Kidney (tissue), 22 donors: Measurements from ENCODE around the gene NDUFA13. TPM values are rescaled to one million over a fixed set of nuclear protein-coding genes. Genes with fewer than 3 reads are reported as not detected.
A peak's percentile ranks its signal among the peaks of the same experiment; 100 is the strongest.

ENCODE experiments used
- DNase-seq, 5 donors: peaks; one replicate each; pipeline ENCODE4 v3.0.0-alpha.2; 2013 to 2020
- FAIRE-seq: peaks from 2 replicates; lab custom pipeline; 2012; peaks lifted over from hg19 to GRCh38; lab: Jason Lieb, UNC
- H3K27ac ChIP-seq, 2 donors: one replicate each; pipeline ENCODE4 v1.7.0; 2013; ENCODE audit warnings: low read depth in 2 of 2, low read length in 2 of 2, inconsistent platforms in 1 of 2
- H3K27me3 ChIP-seq: one replicate; pipeline ENCODE4 v1.7.1; 2013; ENCODE audit warnings: low read length, inconsistent platforms; ENCODE audit not compliant: control insufficient read depth, insufficient read depth
- H3K36me3 ChIP-seq, 3 donors: one replicate each; pipeline versions ENCODE4 v1.7.0 to v1.7.1; 2013; ENCODE audit warnings: low read length in 3 of 3, control low read depth in 1 of 3, inconsistent platforms in 1 of 3; ENCODE audit not compliant: insufficient read depth in 3 of 3, control insufficient read depth in 2 of 3
- H3K4me1 ChIP-seq, 3 donors: one replicate each; pipeline versions ENCODE4 v1.7.0 to v1.7.1; 2013; ENCODE audit warnings: low read length in 3 of 3, inconsistent platforms in 1 of 3, low read depth in 1 of 3; ENCODE audit not compliant: control insufficient read depth in 2 of 3, insufficient read depth in 2 of 3
- H3K4me3 ChIP-seq, 3 donors: one replicate each; pipeline versions ENCODE4 v1.7.0 to v1.8.1; 2013; ENCODE audit warnings: low read length in 3 of 3, control low read depth in 1 of 3, inconsistent platforms in 1 of 3
- H3K9ac ChIP-seq, 3 donors: one replicate each; pipeline versions ENCODE4 v1.7.0 to v1.7.1; 2013; ENCODE audit warnings: low read length in 3 of 3, control low read depth in 1 of 3, inconsistent platforms in 1 of 3
- H3K9me3 ChIP-seq, 3 donors: one replicate each; pipeline versions ENCODE4 v1.7.0 to v1.7.1; 2013; ENCODE audit warnings: low read length in 3 of 3, control low read depth in 1 of 3, inconsistent platforms in 1 of 3; ENCODE audit not compliant: control insufficient read depth in 2 of 3, insufficient read depth in 1 of 3
- intact Hi-C: fragments of 100-400 bp; cut with DNase I; formaldehyde crosslinking; loops from one replicate; pipeline ENCODE4 v1.11.1; 2022
- long read RNA-seq, 10 donors: library from polyadenylated mRNA in 1 of 10; unstranded in 1 of 10; transcript quantifications; one replicate each; pipeline ENCODE4 v2.0.0 and lab custom pipeline, GENCODE V29; 2021 to 2026
- polyA plus RNA-seq: library from polyadenylated mRNA; stranded (reverse); fragments of 350-450 nt; fragmentation: Illumina TruSeq; extraction: RNeasy Lipid Tissue Mini Kit (QIAGEN cat#74804); gene quantifications from one replicate; pipeline ENCODE4 v1.2.3, GENCODE V29; 2014; ENCODE audit warnings: low read depth, low replicate concordance; ENCODE audit not compliant: insufficient read depth
- total RNA-seq: library from RNA; stranded (reverse); fragmentation: NEBNext Ultra II Directional; extraction: Animal tissue kit (Norgen Biotek cat#: 25700); gene quantifications from one replicate; pipeline ENCODE4 v1.2.1, GENCODE V29; 2021
- TF ChIP-seq, protein P1 (sequence below): IDR thresholded peaks from 3 replicates; pipeline ENCODE4 v1.5.1; 2012; ENCODE audit warnings: mild to moderate bottlenecking, moderate library complexity, borderline replicate concordance; ENCODE audit not compliant: insufficient read depth; ENCODE audit errors: extremely low read depth
- donor health status: control.
- donor health status: control.
- donor health status: control.
- donor health status: control.
- donor health status: control.
- donor health status: DM: yes; HTN: yes; CAD: no.
- donor health status: Normal renal cell carcinoma (clear cell type).

Gene NDUFA13
- total RNA-seq (328 TPM), polyA plus RNA-seq (627 TPM)
- long read RNA-seq, donor 1, transcript NDUFA13-204 (5 exons, 991 nt), result major isoform, 221 of 228 reads
- long read RNA-seq, donor 1, partial matches to known transcripts, result 0 of 228 reads
- long read RNA-seq, donor 1, other reads (novel, unspliced or antisense), result 0 of 228 reads
- long read RNA-seq, donor 2, transcript NDUFA13-204 (5 exons, 991 nt), result major isoform, 311 of 336 reads
- long read RNA-seq, donor 2, partial matches to known transcripts, result 15 of 336 reads
- long read RNA-seq, donor 2, other reads (novel, unspliced or antisense), result 0 of 336 reads
- long read RNA-seq, donor 3, transcript NDUFA13-204 (5 exons, 991 nt), result major isoform, 420 of 426 reads
- long read RNA-seq, donor 3, partial matches to known transcripts, result 0 of 426 reads
- long read RNA-seq, donor 3, other reads (novel, unspliced or antisense), result 0 of 426 reads
- long read RNA-seq, donor 4, transcript NDUFA13-204 (5 exons, 991 nt), result major isoform, 285 of 296 reads
- long read RNA-seq, donor 4, partial matches to known transcripts, result 8 of 296 reads
- long read RNA-seq, donor 4, other reads (novel, unspliced or antisense), result 0 of 296 reads
- long read RNA-seq, donor 5, transcript NDUFA13-204 (5 exons, 991 nt), result major isoform, 15 of 15 reads
- long read RNA-seq, donor 5, partial matches to known transcripts, result 0 of 15 reads
- long read RNA-seq, donor 5, other reads (novel, unspliced or antisense), result 0 of 15 reads
- long read RNA-seq, donor 6, transcript NDUFA13-205 (3 exons, 593 nt), result minor isoform, 10 of 973 reads
- long read RNA-seq, donor 6, transcript NDUFA13-204 (5 exons, 991 nt), result major isoform, 958 of 973 reads
- long read RNA-seq, donor 6, partial matches to known transcripts, result 0 of 973 reads
- long read RNA-seq, donor 6, other reads (novel, unspliced or antisense), result 0 of 973 reads
- long read RNA-seq, donor 7, transcript NDUFA13-204 (5 exons, 991 nt), result major isoform, 151 of 175 reads
- long read RNA-seq, donor 7, partial matches to known transcripts, result 23 of 175 reads
- long read RNA-seq, donor 7, other reads (novel, unspliced or antisense), result 0 of 175 reads
- long read RNA-seq, donor 8, transcript NDUFA13-204 (5 exons, 991 nt), result major isoform, 348 of 355 reads
- long read RNA-seq, donor 8, partial matches to known transcripts, result 0 of 355 reads
- long read RNA-seq, donor 8, other reads (novel, unspliced or antisense), result 0 of 355 reads
- long read RNA-seq, donor 9, transcript NDUFA13-204 (5 exons, 991 nt), result major isoform, 241 of 244 reads
- long read RNA-seq, donor 9, partial matches to known transcripts, result 0 of 244 reads
- long read RNA-seq, donor 9, other reads (novel, unspliced or antisense), result 0 of 244 reads
- long read RNA-seq, donor 10, transcript NDUFA13-204 (5 exons, 991 nt), result major isoform, 247 of 254 reads
- long read RNA-seq, donor 10, partial matches to known transcripts, result 0 of 254 reads
- long read RNA-seq, donor 10, other reads (novel, unspliced or antisense), result 0 of 254 reads

- H3K36me3 ChIP-seq, result peaks cover 0 to 5% (median 2%) of the 10 kb centered on the region in 3 donors
- TF ChIP-seq, protein P1, sequence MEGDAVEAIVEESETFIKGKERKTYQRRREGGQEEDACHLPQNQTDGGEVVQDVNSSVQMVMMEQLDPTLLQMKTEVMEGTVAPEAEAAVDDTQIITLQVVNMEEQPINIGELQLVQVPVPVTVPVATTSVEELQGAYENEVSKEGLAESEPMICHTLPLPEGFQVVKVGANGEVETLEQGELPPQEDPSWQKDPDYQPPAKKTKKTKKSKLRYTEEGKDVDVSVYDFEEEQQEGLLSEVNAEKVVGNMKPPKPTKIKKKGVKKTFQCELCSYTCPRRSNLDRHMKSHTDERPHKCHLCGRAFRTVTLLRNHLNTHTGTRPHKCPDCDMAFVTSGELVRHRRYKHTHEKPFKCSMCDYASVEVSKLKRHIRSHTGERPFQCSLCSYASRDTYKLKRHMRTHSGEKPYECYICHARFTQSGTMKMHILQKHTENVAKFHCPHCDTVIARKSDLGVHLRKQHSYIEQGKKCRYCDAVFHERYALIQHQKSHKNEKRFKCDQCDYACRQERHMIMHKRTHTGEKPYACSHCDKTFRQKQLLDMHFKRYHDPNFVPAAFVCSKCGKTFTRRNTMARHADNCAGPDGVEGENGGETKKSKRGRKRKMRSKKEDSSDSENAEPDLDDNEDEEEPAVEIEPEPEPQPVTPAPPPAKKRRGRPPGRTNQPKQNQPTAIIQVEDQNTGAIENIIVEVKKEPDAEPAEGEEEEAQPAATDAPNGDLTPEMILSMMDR, result no peak
- H3K27ac ChIP-seq, result peak within 1 kb of the TSS; percentile 32 to 83
- peaks cover 0 to 9% (median 8%) of the 10 kb centered on the region in 3 donors for H3K4me1 ChIP-seq
- DNase-seq, result peak; percentile 95 to 98 (median 96)
- intact Hi-C loops, result no loop called here
- no peaks in the 10 kb centered on the region for H3K27me3 ChIP-seq
- FAIRE-seq, result no peak
- peak within 1 kb of the TSS; percentile 95 to 97 (median 95) for H3K4me3 ChIP-seq
- no peaks in the 10 kb centered on the region for H3K9me3 ChIP-seq
- peak within 1 kb of the TSS; percentile 90 to 99 (median 92) for H3K9ac ChIP-seq
Observed at GRCh38 chr19:19515642-19516519, at the start of gene NDUFA13. Gene NDUFA13, plus strand, starts transcription at chr19:19516225. Its CDS starts 14 bp downstream, at chr19:19516239.

DNA sequence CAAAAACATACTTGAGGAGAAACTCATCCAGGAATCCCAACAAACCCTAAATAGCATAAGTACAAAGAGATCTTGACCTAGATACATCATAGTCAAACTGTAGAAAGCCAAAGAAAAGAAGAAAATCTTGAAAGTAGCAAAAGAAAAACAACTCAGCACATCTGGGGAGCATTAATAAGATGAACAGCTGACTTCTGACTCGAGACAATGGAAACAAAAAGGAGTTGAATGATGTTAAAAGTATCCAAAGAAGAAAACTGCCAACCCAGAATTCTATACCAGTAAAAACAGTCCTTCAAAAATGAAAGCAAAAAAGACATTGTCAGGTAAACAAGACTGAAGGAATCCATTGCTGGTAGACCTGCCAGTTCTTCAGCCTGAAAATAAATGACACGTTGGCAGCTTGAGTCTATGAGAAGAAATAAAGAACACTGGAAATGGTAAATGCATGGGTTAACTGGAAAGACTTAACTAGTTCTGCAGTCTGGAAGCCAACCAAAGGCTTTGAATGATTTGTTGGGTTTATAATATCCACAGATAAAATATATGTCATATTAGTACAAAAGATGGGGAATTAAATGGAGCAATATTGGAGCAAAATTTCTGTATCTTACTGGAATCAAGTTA is 47.5 kb upstream of the NDUFA13 start:
- Histone ChIP-seq H3K4me1 (peaks cover 0 to 26% (median 21%) of the 10 kb centered on the region in 3 donors), H3K36me3 (peaks cover 2 to 28% (median 10%) of the 10 kb centered on the region in 3 donors), H3K9me3 (peaks cover 0 to 11% (median 7%) of the 10 kb centered on the region in 3 donors), H3K27ac (no peak overlapping the region), H3K27me3 (no peaks in the 10 kb centered on the region), H3K9ac (no peak overlapping the region), H3K4me3 (no peak overlapping the region)
- no peak for FAIRE-seq
- TF ChIP-seq, protein P1, result no peak
- intact Hi-C loops, result no loop called here
- DNase-seq, result no peak
